ENCODE measurements around the gene ACTN3. TPM values are rescaled to one million over a fixed set of nuclear protein-coding genes. Genes with fewer than 3 reads are reported as not detected.
"Not testable (repeated sequence)": the region's sequence is repeated elsewhere in the genome, so short reads cannot be mapped to it uniquely, and the experiment has no call there.

The ACTN3 gene
- total RNA-seq, 1 experiment from 2014 or later: 36.9 TPM

DNA sequence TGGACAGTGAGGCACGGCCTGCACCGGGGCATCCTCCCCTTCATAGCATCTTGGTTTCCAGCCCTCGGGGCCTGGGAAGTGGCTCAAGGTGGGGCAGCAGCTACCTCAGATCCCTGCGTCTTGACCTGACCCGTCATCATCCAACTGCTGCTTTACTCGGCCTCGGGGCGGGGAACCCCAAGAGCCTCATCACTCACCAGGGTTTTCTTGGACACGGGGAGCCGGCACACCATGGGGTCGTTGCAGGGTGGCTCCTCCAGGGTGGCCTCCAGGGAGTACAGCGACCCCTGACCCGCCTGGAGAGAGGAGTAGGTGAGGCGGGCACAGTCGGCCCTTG is 21.1 kb downstream of the ACTN3 start:
- H3K4me3 ChIP-seq (ENCODE audit: insufficient read depth, low read depth, low read length): no peak overlapping the region
- DNase-seq: no peak
- H3K36me3 ChIP-seq (replicated peaks; ENCODE audit: control insufficient read depth, insufficient read depth, low read length): no peaks in the 10 kb centered on the region; the same call in none of the 2 replicates
- no peaks in the 10 kb centered on the region for H3K27me3 ChIP-seq (ENCODE audit: control insufficient read depth, insufficient read depth, low read length)

DNA sequence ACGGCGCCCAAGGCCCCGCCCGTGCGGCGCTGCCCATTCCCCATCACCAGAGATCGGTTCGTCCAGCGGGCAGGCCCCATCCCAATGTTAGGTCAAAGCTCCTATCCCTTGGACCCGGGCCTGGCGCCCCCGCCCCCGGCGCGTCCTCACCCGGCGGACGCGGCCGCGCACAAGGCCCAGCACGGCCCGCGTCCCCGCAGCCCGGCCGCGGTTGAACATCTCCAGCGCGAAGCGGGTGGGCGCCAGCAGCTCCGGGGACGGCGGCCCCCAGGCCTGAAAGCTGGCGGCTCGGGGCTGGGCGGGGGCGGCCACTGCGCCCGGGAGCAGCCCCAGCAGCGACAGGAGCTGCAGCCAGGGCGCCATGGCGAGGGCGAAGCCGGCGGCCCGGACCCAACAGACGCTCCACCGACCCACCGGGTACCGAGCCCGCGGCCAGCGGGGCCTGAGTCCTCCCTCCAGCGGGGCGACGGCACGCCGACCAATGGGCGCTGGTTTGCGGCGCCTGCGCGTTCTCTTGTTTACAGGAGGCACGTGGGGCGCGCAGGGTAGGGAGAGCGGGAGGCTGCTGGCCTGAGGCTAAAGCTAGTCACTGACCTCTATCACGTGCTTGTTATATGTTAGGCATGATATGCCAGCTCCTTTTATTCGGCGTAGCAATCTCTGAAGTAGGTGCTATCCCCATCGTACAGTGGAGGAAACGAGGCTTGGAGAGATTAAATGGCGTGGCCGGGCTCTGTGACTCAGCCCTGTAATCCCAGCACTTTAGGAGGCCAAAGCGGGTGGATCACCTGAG is 21.6 kb downstream of the ACTN3 start, which contains the start of gene CTSF:
TSS of gene CTSF (minus strand) at position 483 of the 793 bp plus-strand sequence. CDS start at position 363, 120 bp downstream.
- no peak within 1 kb of the TSS for H3K4me3 ChIP-seq (ENCODE audit: insufficient read depth, low read depth, low read length)
- peak; percentile 63 for DNase-seq

DNA sequence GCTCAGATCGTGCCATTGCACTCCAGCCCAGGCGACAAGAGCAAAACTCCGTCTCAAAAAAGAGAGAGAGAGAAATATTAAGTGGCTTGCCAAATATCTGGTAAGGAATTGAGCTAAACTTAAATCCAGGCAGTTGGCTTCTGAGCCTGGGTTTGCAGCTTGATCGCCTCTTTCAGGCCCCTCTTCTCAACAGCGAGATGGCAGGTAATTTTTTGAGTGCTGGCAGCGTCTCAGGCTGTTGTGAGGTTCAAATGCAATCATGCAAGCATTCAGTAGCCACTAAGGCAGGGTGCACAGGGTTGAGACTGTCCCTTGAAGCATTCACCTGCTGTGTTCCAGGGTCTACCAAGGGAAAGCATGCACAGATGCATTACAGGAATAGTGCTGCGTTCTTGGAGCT is 22.4 kb downstream of the ACTN3 start:
- no peaks in the 10 kb centered on the region for H3K27me3 ChIP-seq (ENCODE audit: control insufficient read depth, insufficient read depth, low read length)
- H3K36me3 ChIP-seq (replicated peaks; ENCODE audit: control insufficient read depth, insufficient read depth, low read length): no peaks in the 10 kb centered on the region; the same call in 1 of the 2 replicates
- peak; percentile 39 for DNase-seq
- H3K4me3 ChIP-seq (ENCODE audit: insufficient read depth, low read depth, low read length): no peak overlapping the region

More for the DNA sequence above, 21.6 kb downstream of the ACTN3 start, which contains the start of gene CTSF:
- Histone ChIP-seq H3K36me3 (replicated peaks; ENCODE audit: control insufficient read depth, insufficient read depth, low read length) (no peaks in the 10 kb centered on the region; the same call in 1 of the 2 replicates), H3K27me3 (ENCODE audit: control insufficient read depth, insufficient read depth, low read length) (no peaks in the 10 kb centered on the region)

DNA sequence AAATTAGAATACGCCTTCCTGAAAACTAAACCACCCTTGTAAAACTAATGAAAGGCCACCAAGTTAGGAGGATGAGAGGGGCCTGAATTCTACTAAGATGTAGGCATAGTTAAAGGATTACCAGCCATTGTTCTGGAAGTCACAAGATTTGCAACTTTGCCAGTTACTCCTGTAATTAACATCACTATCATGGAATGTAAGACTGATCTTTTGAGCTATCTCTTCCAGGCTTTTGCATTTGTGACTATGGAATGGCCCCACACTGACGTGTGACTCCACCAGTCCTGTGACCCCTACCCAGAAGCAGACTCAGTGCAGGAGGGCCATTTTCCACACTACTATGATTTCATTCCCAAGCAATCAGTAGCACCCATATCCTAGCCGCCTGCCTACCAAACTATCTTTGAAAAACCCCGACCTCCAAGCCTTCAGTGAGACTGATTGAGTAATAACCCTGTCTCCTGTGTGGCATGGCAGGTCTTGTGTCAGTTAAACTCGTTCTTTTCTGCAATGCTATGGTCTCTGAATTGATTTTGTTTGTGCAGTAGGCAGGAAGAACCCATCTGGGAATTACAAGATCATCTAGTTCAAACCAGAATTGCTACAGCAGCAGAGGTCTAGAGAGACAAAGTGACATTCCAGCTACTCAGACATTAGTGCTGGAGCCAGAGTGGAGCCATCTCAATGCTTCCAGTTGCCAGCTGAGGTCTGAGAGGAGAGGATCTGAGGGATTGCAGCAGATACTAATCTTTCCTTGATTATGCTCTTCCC is 23.6 kb downstream of the ACTN3 start:
- no peak overlapping the region for H3K4me3 ChIP-seq (ENCODE audit: insufficient read depth, low read depth, low read length)
- peak; percentile 73 for DNase-seq
- H3K27me3 ChIP-seq (ENCODE audit: control insufficient read depth, insufficient read depth, low read length): no peaks in the 10 kb centered on the region
- H3K36me3 ChIP-seq (replicated peaks; ENCODE audit: control insufficient read depth, insufficient read depth, low read length): no peaks in the 10 kb centered on the region; the same call in 1 of the 2 replicates

DNA sequence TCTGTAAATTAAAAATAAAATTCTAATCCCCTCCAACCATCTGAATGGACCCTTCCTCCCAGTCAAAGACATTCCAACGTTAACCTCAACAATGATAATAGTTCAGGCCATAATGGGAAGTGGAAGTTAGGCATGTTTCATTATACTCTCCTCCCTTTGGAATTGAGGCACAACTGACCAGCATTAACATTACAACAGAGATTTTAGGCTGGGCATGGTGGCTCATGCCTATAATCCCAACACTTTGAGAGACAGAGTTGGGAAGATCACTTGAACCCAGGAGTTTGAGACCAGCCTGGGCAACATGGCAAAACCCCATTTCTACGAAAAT is 24.1 kb downstream of the ACTN3 start:
- no peak for DNase-seq
- no peaks in the 10 kb centered on the region for H3K27me3 ChIP-seq (ENCODE audit: control insufficient read depth, insufficient read depth, low read length)
- no peak overlapping the region for H3K4me3 ChIP-seq (ENCODE audit: insufficient read depth, low read depth, low read length)
- no peaks in the 10 kb centered on the region; the same call in 1 of the 2 replicates for H3K36me3 ChIP-seq (replicated peaks; ENCODE audit: control insufficient read depth, insufficient read depth, low read length)

DNA sequence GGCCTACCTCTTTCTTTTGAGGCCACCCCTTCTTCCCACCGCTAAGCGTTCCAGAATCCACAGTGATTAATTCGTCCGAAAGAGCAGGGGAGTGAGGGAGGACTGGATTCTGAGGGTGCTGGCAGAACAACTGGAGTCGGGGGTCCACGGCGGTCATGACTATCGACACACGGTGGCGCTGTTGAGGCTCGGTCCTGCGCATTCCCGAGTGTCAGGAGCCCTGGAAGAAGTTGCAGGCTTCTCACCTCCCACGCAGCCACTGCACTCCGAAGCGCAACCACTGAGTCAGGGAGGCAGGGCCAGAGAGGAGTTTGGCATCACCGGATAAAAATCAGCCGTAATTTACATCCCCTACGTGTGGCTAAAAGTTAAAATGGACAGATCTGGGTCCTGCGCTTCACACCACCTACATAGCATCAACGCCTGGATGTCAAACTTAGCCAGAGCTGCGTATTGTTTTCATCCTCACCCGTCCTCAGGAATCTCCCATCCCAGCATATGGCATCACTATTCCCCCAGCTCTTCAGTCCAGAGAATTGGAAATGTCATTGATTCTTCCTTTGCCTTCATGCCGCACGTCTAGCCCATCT is 32.4 kb downstream of the ACTN3 start:
- peak; percentile 92 for DNase-seq
- no peak overlapping the region for H3K4me3 ChIP-seq (ENCODE audit: insufficient read depth, low read depth, low read length)

DNA sequence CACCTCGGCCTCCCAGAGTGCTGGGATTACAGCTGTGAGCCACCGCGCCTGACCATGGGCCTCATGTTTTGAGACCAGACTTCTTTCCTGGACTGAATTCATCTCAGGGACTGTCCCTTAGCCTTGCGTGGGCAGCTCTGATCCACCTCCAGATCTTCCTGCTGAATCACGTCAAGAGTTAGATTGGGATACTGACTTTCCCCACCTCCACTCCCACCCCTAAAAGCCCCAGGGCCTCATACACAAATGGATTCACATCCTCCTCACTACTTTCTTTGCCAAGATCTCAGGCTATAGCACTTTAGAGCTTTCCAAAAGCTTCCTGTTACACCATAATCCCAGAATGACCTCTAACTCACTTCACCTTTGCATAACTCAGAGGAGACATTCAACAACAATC is 34.1 kb downstream of the ACTN3 start:
- Histone ChIP-seq H3K4me3 (ENCODE audit: insufficient read depth, low read depth, low read length) (no peak overlapping the region), H3K27me3 (ENCODE audit: control insufficient read depth, insufficient read depth, low read length) (no peaks in the 10 kb centered on the region), H3K36me3 (replicated peaks; ENCODE audit: control insufficient read depth, insufficient read depth, low read length) (no peaks in the 10 kb centered on the region)
- DNase-seq: no peak

More for the DNA sequence above, 32.4 kb downstream of the ACTN3 start:
- Histone ChIP-seq H3K27me3 (ENCODE audit: control insufficient read depth, insufficient read depth, low read length) (no peaks in the 10 kb centered on the region), H3K36me3 (replicated peaks; ENCODE audit: control insufficient read depth, insufficient read depth, low read length) (no peaks in the 10 kb centered on the region)

DNA sequence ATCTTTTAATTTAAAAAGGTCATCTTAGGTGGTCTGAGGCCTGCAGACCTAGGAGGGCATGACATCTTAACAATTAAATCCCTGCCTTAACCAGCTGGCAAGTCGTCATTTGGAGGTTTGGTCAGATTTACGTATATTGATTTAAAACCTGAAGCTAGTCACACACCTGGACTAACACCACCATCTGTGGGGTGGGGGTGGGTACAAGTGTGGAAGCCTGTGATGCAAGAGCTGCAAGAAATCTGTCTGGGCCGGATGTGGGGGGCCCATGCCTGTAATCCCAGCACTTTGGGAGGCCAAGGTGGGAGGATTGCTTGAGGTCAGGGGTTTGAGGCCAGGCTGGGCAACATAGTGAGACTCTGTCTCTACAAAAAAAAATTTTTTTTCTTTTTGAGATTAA is 34.6 kb downstream of the ACTN3 start:
- H3K4me3 ChIP-seq (ENCODE audit: insufficient read depth, low read depth, low read length): no peak overlapping the region
- H3K27me3 ChIP-seq (ENCODE audit: control insufficient read depth, insufficient read depth, low read length): no peaks in the 10 kb centered on the region
- no peak for DNase-seq
- H3K36me3 ChIP-seq (replicated peaks; ENCODE audit: control insufficient read depth, insufficient read depth, low read length): no peaks in the 10 kb centered on the region

DNA sequence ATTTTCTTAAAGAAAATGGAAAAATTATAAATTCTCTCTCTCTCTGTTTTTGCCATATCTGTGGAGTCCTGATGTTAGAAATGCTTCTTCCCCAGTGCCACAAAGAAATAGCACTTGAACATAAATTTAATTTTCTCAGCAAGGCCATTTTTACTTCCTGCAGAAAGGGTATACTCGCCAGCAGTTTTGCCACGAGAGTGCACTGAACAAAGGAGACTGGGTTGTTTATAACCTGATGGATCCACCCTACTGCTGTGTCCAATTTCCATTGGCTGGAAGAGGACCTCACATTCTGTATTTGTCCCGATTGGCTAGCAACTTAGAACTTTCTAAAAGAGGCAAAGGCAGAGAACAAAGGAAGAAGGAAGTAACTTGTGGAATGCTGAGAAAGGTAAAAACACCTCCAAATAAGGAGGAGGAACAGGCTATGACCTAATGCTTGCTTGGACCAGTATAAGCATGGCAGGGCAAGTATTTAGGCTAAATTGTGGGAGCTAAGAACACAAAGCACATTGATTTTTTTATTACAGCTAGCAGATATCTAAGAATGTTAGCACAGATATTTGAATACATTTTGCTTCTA is 36.0 kb downstream of the ACTN3 start:
- not testable (repeated sequence) for H3K4me3 ChIP-seq (ENCODE audit: insufficient read depth, low read depth, low read length); H3K36me3 ChIP-seq (replicated peaks; ENCODE audit: control insufficient read depth, insufficient read depth, low read length); H3K27me3 ChIP-seq (ENCODE audit: control insufficient read depth, insufficient read depth, low read length); DNase-seq

DNA sequence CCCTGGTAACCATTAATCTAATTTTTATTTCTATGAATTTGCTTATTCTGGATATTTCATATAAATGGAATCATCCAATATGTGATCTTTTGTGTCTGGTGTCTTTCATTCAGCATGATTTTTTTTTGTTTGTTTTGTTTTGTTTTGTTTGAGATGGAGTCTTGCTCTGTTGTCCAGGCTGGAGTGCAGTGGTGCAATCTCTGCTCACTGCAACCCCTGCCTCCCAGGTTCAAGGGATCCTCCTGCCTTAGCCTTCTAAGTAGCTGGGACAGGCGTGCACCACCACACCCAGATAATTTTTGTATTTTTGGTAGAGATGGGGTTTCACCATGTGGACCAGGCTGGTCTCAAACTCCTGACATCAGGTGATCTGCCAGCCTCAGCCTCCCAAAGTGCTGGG is 38.7 kb downstream of the ACTN3 start:
- H3K36me3 ChIP-seq (replicated peaks; ENCODE audit: control insufficient read depth, insufficient read depth, low read length); DNase-seq; H3K4me3 ChIP-seq (ENCODE audit: insufficient read depth, low read depth, low read length); H3K27me3 ChIP-seq (ENCODE audit: control insufficient read depth, insufficient read depth, low read length): not testable (repeated sequence)

DNA sequence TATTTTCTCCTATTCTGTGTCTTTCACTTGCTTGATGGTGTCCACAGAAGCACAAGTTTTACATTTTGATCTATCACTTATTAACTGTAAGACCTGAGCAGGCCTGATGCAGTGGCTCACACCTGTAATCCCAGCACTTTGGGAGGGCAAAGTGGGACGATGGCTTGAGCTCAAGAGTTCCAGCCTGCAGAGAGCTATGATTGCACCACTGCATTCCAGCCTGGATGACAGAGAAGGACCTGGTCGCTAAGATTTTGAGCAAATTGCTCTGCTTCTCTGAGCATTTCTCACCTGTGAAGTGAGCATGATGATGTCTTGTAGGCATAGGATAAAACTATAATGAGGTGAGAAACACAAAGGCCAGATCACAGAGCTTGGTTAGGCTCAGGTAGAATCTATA is 39.4 kb downstream of the ACTN3 start:
- H3K36me3 ChIP-seq (replicated peaks; ENCODE audit: control insufficient read depth, insufficient read depth, low read length): no peaks in the 10 kb centered on the region
- no peak for DNase-seq
- H3K27me3 ChIP-seq (ENCODE audit: control insufficient read depth, insufficient read depth, low read length): no peaks in the 10 kb centered on the region
- no peak overlapping the region for H3K4me3 ChIP-seq (ENCODE audit: insufficient read depth, low read depth, low read length)

DNA sequence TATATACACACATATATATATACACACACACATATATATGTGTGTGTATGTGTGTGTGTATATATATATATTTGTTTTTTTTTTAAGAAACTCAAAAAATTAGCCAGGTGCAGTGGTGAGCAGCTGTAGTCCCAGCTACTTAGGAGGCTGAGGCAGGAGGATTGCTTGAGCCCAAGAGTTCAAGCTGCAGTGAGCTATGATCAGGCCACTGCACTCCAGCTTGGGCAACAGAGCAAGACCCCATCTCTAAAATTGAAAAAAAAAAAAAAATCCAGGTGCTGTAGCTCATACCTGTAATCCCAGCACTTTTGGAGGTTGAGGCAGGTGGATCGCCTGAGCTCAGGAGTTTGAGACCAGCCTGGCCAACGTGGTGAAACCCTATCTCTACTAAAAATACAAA is 42.6 kb downstream of the ACTN3 start:
- DNase-seq: not testable (repeated sequence)

DNA sequence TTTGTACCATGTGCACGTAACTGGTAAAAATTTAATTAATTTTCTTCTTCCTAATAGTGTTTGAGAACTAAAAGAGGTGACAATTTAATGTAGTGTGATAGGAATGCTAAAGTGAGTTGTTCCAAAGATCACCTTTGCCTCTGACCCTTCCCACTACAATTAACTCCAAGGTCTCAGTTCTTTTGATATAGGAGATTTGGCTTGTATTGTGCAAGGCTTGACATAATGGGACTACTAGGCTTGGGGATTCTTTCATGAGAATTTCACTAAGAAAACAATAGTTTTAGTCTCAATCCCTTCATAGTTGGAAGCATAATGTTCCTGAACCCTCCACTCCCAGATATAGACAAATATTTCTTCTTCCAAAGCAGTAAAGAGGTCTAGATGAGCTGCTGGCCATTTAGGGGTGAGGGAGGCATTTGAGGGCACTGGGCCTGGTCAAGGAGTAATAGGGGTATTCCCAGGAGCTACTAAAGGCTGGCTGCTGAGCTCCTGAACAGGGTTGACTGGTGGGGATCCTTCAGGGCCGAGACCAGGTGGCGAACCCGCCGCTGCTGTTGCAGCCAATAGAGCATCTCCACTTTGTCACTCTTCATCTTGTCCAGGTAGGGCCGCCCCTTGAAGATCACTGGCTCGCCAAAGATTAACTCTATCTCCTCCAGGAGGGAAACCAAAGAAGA is 43.4 kb downstream of the ACTN3 start:
- Histone ChIP-seq H3K36me3 (replicated peaks; ENCODE audit: control insufficient read depth, insufficient read depth, low read length) (no peaks in the 10 kb centered on the region), H3K27me3 (ENCODE audit: control insufficient read depth, insufficient read depth, low read length) (no peaks in the 10 kb centered on the region), H3K4me3 (ENCODE audit: insufficient read depth, low read depth, low read length) (no peak overlapping the region)
- DNase-seq: peak; percentile 12

More for the DNA sequence above, 42.6 kb downstream of the ACTN3 start:
- H3K27me3 ChIP-seq (ENCODE audit: control insufficient read depth, insufficient read depth, low read length); H3K36me3 ChIP-seq (replicated peaks; ENCODE audit: control insufficient read depth, insufficient read depth, low read length); H3K4me3 ChIP-seq (ENCODE audit: insufficient read depth, low read depth, low read length): not testable (repeated sequence)

DNA sequence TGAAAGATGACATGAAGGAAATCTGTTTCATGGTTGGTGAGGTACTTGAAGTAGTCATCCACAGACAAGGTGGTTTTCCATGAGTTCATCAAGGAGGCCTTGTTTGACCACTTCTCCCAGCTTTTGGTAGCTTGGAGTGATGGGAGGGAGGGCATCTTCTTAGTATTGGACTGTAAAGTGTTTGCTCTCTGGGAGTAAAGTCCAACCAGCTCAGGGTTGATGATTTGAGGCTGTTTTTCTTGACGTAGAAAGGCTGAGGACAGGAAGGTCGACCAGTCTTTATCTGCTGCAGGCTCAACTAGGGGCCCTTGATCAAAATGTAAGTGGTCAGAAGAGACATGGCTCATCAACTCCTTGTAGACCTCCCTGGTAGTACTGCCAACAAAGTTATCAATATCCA is 44.5 kb downstream of the ACTN3 start:
- no peaks in the 10 kb centered on the region for H3K36me3 ChIP-seq (replicated peaks; ENCODE audit: control insufficient read depth, insufficient read depth, low read length)

More for the DNA sequence above, 44.5 kb downstream of the ACTN3 start:
- H3K4me3 ChIP-seq (ENCODE audit: insufficient read depth, low read depth, low read length): no peak overlapping the region
- DNase-seq: peak; percentile 12
- H3K27me3 ChIP-seq (ENCODE audit: control insufficient read depth, insufficient read depth, low read length): no peaks in the 10 kb centered on the region

Data from H7 (cell line).